Naive B cell (primary cell): Measurements from ENCODE around the gene MLST8. TPM values are rescaled to one million over a fixed set of nuclear protein-coding genes. Genes with fewer than 3 reads are reported as not detected.

ENCODE experiments used
- ATAC-seq, 2 donors: fragments of 150-1000 bp; cut with Tn5 transposase; 2 replicates each; pipeline ENCODE4 v1.10.0; 2021; ENCODE audit warnings: low read depth in 2 of 2, mild to moderate bottlenecking in 2 of 2, moderate library complexity in 2 of 2
- DNase-seq: peaks from one replicate; pipeline ENCODE4 v3.0.0; 2022
- H3K27ac Mint-ChIP-seq, 6 donors: one replicate each; pipeline ENCODE4 v1.8.0; 2020 to 2022; ENCODE audit warnings: mild to moderate bottlenecking in 6 of 6, mixed read lengths in 6 of 6, moderate library complexity in 5 of 6, inconsistent platforms in 2 of 6
- H3K27me3 Mint-ChIP-seq, 3 donors: one replicate each; pipeline ENCODE4 v1.8.0; 2021 to 2022; ENCODE audit warnings: mixed read lengths in 3 of 3, mild to moderate bottlenecking in 1 of 3
- H3K36me3 Mint-ChIP-seq, 2 donors: one replicate each; pipeline ENCODE4 v1.8.0; 2020 to 2022; ENCODE audit warnings: mixed read lengths in 2 of 2, inconsistent platforms in 1 of 2, mild to moderate bottlenecking in 1 of 2
- H3K4me1 Mint-ChIP-seq, 3 donors: one replicate each; pipeline ENCODE4 v1.8.0; 2020 to 2022; ENCODE audit warnings: mixed read lengths in 3 of 3, inconsistent platforms in 1 of 3, mild to moderate bottlenecking in 1 of 3, moderate library complexity in 1 of 3
- H3K4me3 Mint-ChIP-seq, 8 donors: one replicate each; pipeline ENCODE4 v1.8.0; 2020 to 2022; ENCODE audit warnings: mild to moderate bottlenecking in 8 of 8, mixed read lengths in 8 of 8, moderate library complexity in 8 of 8, inconsistent platforms in 2 of 8
- H3K9me3 Mint-ChIP-seq, 7 donors: one replicate each; pipeline ENCODE4 v1.8.0; 2020 to 2022; ENCODE audit warnings: mixed read lengths in 7 of 7, mild to moderate bottlenecking in 5 of 7, inconsistent platforms in 2 of 7, moderate library complexity in 1 of 7
- polyA plus RNA-seq, 6 donors: library from polyadenylated mRNA; unstranded; fragments of 300-500 nt; fragmentation: Illumina TruSeq; gene quantifications; one replicate each; pipeline ENCODE4 v1.2.3, GENCODE V29; 2021; ENCODE audit warnings: low read depth in 6 of 6

The MLST8 gene
- polyA plus RNA-seq, 6 donors from 2014 or later = 28.1 to 43.1 (median 33.4) TPM

DNA sequence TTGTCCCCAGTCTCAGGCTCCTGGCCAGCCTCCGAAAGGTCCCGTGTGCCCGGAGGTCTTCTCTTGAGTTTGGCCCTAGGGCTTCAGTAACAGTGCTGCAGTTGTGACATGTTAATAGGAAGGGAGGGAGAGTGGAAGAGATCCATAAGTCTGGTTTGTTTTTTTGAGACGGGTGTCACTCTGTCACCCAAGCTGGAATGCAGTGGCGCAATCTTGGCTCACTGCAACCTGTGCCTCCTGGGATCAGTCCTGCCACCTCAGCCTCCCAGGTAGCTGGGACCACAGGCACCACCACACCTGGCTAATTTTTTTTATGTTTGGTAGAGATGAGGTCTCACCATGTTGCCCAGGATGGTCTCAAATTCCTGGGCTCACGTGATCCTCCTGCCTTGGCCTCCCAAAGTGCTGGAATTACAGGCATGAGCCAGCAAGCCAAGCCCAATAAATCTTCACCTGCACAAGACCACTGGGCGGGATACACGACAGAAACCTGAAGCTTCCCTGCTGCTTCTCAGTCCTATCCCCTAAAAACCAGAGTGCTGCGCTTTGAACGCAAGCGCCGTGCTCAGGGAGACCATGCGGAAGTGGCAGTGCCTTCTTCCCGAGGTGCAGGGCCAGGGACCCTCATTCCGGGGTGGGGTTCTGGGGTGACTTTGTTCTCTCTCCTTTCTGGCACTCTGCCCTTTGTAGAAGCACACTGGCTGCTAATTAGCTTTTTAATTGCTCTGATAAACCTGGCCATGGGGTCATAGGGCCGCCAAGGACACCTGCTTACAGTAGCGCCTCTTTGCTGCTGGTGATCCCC, 38.8 kb upstream of the MLST8 start:
- Mint-ChIP-seq H3K9me3 (no peaks in the 10 kb centered on the region), H3K27ac (no peak overlapping the region), H3K27me3 (no peaks in the 10 kb centered on the region), H3K36me3 (no peaks in the 10 kb centered on the region), H3K4me1 (peaks cover 0 to 3% (median 0%) of the 10 kb centered on the region in 3 donors), H3K4me3 (no peak overlapping the region)
- no peak for DNase-seq
- ATAC-seq = no peak

DNA sequence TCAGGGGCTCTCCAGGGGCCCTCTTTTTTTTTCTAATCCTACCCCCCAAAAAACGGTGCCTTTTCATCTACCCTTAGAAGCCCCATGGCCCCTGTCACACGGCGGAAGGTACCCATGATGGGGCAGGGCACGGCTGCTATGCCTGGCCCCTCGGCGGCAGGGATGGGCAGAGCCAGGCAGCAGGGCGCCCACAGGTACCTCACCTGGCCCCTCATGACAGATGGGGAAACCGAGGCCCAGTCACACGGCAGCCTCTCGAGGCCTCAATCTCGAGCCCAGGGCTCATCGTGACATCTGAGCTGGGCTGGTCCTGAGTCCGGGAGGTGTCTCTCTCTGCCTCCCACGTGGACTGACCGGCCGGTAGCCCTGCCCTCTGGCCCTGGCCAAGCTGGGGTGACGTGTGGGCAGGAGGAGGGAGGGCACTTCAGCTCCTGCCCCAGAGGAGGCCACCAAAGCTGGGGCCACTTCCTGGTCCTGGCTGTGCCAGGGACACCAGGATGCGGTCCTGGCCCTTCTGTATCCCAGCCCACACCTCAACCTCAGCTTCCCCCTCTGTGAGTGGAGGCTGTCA, 38.1 kb upstream of the MLST8 start:
- DNase-seq (no peak), ATAC-seq (no peak)
- H3K27ac Mint-ChIP-seq = no peak overlapping the region
- no peaks in the 10 kb centered on the region for H3K36me3 Mint-ChIP-seq
- peaks cover 0 to 3% (median 0%) of the 10 kb centered on the region in 3 donors for H3K4me1 Mint-ChIP-seq
- H3K9me3 Mint-ChIP-seq = no peaks in the 10 kb centered on the region
- no peaks in the 10 kb centered on the region for H3K27me3 Mint-ChIP-seq
- H3K4me3 Mint-ChIP-seq = no peak overlapping the region

DNA sequence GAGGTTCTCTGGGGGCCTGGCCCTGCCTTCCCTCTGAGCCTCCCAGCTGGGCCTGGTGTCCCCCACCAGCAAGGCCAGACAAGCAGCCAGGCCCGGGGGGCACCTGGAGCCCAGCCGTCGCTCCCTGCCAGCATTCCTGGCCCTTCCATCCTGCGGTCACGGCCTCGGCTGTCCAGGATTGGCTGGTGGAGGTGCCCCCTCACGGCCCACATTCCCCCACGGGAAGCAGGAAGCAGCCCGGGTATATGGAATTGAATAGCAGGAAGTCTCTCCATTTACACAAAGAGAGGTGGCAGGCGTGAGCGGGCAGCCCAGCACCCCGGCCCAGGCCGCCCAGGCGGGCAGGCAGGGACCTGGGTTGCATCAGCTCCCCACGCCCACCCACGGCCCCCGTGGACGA, 35.2 kb upstream of the MLST8 start:
- Mint-ChIP-seq H3K4me3 (no peak overlapping the region), H3K27ac (no peak overlapping the region), H3K36me3 (peaks cover 0 to 7% of the 10 kb centered on the region in 2 donors), H3K27me3 (no peaks in the 10 kb centered on the region), H3K9me3 (no peaks in the 10 kb centered on the region), H3K4me1 (peaks cover 0 to 3% (median 0%) of the 10 kb centered on the region in 3 donors)
- no peak for DNase-seq
- no peak for ATAC-seq

GRCh38 chr16:2170587-2171435, 34.4 kb upstream of the MLST8 start:
- H3K36me3 Mint-ChIP-seq = peaks cover 0 to 7% of the 10 kb centered on the region in 2 donors
- no peak overlapping the region for H3K4me3 Mint-ChIP-seq
- ATAC-seq (no peak), DNase-seq (no peak)
- no peak overlapping the region for H3K27ac Mint-ChIP-seq
- H3K4me1 Mint-ChIP-seq = peaks cover 0 to 3% (median 0%) of the 10 kb centered on the region in 3 donors
- H3K9me3 Mint-ChIP-seq = no peaks in the 10 kb centered on the region
- no peaks in the 10 kb centered on the region for H3K27me3 Mint-ChIP-seq

GRCh38 chr16:2171601-2172178, 33.6 kb upstream of the MLST8 start:
- Mint-ChIP-seq H3K27me3 (no peaks in the 10 kb centered on the region), H3K9me3 (no peaks in the 10 kb centered on the region), H3K4me1 (peaks cover 0 to 3% (median 0%) of the 10 kb centered on the region in 3 donors), H3K4me3 (no peak overlapping the region), H3K36me3 (peaks cover 0 to 7% of the 10 kb centered on the region in 2 donors), H3K27ac (no peak overlapping the region)
- no peak for ATAC-seq
- DNase-seq = no peak

DNA sequence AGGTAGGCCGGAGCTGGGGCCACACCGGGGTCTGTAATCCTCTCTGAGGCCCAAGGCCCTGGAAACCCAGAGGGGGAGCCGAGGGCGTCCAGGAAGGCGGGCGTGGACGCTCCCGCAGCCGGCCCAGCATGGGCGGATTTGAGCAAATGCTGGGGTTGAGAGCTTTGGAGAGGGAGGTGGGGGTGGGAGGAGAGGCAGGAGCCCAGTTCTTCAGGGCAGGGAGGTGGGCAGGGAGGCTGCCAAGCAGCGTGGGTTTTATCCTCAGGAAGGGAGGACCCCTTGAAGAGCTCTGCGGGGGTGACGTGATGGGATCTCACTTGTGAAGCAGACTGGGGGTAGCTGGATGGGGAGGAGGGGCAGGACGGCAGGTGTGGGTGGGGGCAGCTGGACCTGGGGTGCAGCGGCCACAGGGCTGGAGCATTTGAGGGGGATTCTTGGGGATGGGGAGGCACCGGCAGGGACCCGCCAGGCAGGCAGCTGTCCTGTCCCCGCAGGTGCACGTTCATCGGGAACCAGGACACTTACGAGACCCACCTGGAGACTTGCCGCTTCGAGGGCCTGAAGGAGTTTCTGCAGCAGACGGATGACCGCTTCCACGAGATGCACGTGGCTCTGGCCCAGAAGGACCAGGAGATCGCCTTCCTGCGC, 32.4 kb upstream of the MLST8 start:
- DNase-seq = no peak
- ATAC-seq = no peak
- H3K9me3 Mint-ChIP-seq = no peaks in the 10 kb centered on the region
- H3K27ac Mint-ChIP-seq = no peak overlapping the region
- H3K4me1 Mint-ChIP-seq = peaks cover 0 to 3% (median 0%) of the 10 kb centered on the region in 3 donors
- no peaks in the 10 kb centered on the region for H3K27me3 Mint-ChIP-seq
- H3K36me3 Mint-ChIP-seq = peaks cover 0 to 7% of the 10 kb centered on the region in 2 donors
- H3K4me3 Mint-ChIP-seq = no peak overlapping the region

GRCh38 chr16:2173366-2173765, 31.9 kb upstream of the MLST8 start:
- Mint-ChIP-seq H3K4me3 (no peak overlapping the region), H3K27ac (no peak overlapping the region), H3K9me3 (no peaks in the 10 kb centered on the region), H3K27me3 (no peaks in the 10 kb centered on the region), H3K4me1 (no peaks in the 10 kb centered on the region), H3K36me3 (peaks cover 0 to 7% of the 10 kb centered on the region in 2 donors)
- DNase-seq (no peak), ATAC-seq (no peak)

DNA sequence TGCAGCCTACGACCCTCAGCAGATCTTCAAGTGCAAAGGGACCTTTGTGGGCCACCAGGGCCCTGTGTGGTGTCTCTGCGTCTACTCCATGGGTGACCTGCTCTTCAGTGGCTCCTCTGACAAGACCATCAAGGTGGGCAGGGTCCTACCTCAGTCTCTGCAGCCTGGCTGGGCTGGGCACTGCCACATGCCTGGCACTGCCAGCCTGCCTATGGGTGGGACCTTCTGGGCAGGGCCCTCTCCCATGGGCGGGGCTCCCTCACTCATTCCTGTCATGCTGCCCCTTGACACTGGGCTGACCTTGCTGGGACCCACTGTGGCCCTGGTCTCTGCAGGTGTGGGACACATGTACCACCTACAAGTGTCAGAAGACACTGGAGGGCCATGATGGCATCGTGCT, 31.3 kb upstream of the MLST8 start:
- no peak for ATAC-seq

DNA sequence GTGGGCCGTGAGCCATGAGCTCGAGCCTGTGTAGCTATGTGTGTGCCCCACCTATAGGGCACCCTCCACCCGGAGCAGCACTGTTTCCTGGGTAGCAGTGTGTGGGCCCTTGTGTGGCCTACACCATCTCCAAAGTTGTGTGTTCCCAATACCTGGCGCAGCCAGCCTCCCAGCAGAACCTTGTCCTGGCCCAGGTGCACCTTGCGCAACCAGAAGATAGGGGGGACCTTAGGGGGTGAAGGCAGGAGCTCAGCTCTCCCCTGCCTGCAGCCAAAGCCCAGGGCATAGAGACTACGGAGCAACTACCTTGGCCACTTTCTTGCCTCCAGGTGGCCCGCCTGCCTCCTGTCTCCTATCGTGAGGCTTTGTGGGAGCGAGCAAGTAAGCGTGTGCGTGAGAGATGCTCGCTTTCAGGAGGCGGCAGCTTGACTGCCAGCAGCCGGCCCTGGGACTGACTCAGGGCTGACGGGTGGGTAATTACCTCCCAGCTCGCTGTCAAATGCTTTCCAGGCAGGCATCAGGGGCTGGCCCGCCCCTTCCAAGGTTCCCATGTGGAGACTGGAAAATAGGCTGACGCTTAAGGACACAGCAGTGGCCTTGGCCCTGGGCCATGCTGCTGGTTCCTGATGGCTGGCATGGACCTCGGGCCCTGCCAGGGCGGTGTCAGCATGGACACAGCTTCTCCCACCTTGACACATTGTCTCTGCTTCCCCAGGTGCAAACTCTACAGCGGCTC, 30.7 kb upstream of the MLST8 start:
- no peaks in the 10 kb centered on the region for H3K4me1 Mint-ChIP-seq
- H3K36me3 Mint-ChIP-seq = peaks cover 0 to 7% of the 10 kb centered on the region in 2 donors
- H3K4me3 Mint-ChIP-seq = no peak overlapping the region
- H3K27me3 Mint-ChIP-seq = no peaks in the 10 kb centered on the region
- H3K27ac Mint-ChIP-seq = peak overlapping the region in 1 of 6 donors; percentile 42
- no peaks in the 10 kb centered on the region for H3K9me3 Mint-ChIP-seq
- ATAC-seq = no peak
- no peak for DNase-seq

More for the DNA sequence above, 31.3 kb upstream of the MLST8 start:
- Mint-ChIP-seq H3K27me3 (no peaks in the 10 kb centered on the region), H3K9me3 (no peaks in the 10 kb centered on the region), H3K4me3 (no peak overlapping the region), H3K27ac (peak overlapping the region in 1 of 6 donors; percentile 79), H3K36me3 (peaks cover 0 to 7% of the 10 kb centered on the region in 2 donors), H3K4me1 (no peaks in the 10 kb centered on the region)
- no peak for DNase-seq

GRCh38 chr16:2175454-2175853, 29.8 kb upstream of the MLST8 start:
- no peaks in the 10 kb centered on the region for H3K9me3 Mint-ChIP-seq
- ATAC-seq (no peak), DNase-seq (no peak)
- no peaks in the 10 kb centered on the region for H3K4me1 Mint-ChIP-seq
- H3K4me3 Mint-ChIP-seq = no peak overlapping the region
- no peak overlapping the region for H3K27ac Mint-ChIP-seq
- H3K36me3 Mint-ChIP-seq = peaks cover 0 to 7% of the 10 kb centered on the region in 2 donors
- H3K27me3 Mint-ChIP-seq = no peaks in the 10 kb centered on the region

- Mint-ChIP-seq H3K27me3 (no peaks in the 10 kb centered on the region), H3K36me3 (peaks cover 0 to 7% of the 10 kb centered on the region in 2 donors), H3K9me3 (no peaks in the 10 kb centered on the region), H3K27ac (no peak overlapping the region), H3K4me1 (no peaks in the 10 kb centered on the region), H3K4me3 (peak overlapping the region in 1 of 8 donors; percentile 29)
- DNase-seq = no peak
- ATAC-seq = no peak
These were observed 29.2 kb upstream of the MLST8 start for GRCh38 chr16:2176047-2176446.

- Mint-ChIP-seq H3K4me1 (no peaks in the 10 kb centered on the region), H3K27me3 (no peaks in the 10 kb centered on the region), H3K36me3 (peaks cover 0 to 7% of the 10 kb centered on the region in 2 donors), H3K27ac (no peak overlapping the region), H3K4me3 (no peak overlapping the region), H3K9me3 (no peaks in the 10 kb centered on the region)
- DNase-seq (no peak), ATAC-seq (no peak)
These were observed 28.2 kb upstream of the MLST8 start for GRCh38 chr16:2177101-2177500.
